ENCODE data around the gene R3HDM2.
A peak's percentile ranks its signal among the peaks of the same experiment; 100 is the strongest.

The R3HDM2 gene

DNA sequence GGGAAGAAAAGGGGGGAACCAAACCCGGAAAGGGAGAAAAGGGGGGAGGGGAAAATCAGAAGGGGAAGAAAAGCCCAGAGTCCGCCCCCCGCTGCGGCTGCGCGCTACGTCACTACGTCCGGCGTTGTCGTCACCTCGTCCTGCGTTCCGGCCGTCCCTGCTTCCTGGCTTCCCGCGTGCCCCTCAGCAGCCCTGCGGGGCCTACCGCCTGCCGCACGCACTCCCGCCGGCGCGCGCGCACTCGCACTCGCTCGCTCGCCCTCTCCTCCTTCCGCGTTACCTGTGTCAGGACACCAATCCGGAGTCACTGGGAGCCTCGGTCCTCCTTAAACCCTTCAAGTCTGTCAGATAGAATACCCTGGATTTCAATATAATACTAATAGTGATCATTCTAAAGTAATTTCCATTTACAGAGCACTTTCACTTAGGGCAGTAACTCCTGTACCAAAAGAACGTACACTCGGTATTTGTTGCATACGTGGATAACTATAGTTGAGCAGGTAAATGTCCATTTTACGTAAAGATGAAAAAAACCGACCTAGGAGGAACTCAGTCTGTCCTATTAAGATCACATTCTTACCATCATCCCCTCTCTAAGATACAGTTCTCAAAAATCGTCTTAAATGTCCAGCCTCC lies at the start of gene R3HDM2:
Gene R3HDM2 (minus strand): TSS at position 113 of the 636 bp plus-strand sequence. CDS start 120,615 bp downstream, outside the sequence.
- peak; percentile 91 for DNase-seq

GRCh38 chr12:57479376-57480115 lies 48.7 kb upstream of the R3HDM2 start, which contains the start of gene ARHGAP9:
Gene ARHGAP9 (minus strand): TSS chr12:57479866. CDS start chr12:57479406, 460 bp downstream.
- no peak for DNase-seq

- no peak for DNase-seq
Observed at GRCh38 chr12:57479043-57479375, 48.2 kb upstream of the R3HDM2 start.

GRCh38 chr12:57477710-57478681 lies 47.2 kb upstream of the R3HDM2 start:
- DNase-seq = no peak

GRCh38 chr12:57476993-57477709 lies 46.3 kb upstream of the R3HDM2 start:
- no peak for DNase-seq

GRCh38 chr12:57476162-57476992 lies 45.5 kb upstream of the R3HDM2 start:
- DNase-seq = no peak

DNA sequence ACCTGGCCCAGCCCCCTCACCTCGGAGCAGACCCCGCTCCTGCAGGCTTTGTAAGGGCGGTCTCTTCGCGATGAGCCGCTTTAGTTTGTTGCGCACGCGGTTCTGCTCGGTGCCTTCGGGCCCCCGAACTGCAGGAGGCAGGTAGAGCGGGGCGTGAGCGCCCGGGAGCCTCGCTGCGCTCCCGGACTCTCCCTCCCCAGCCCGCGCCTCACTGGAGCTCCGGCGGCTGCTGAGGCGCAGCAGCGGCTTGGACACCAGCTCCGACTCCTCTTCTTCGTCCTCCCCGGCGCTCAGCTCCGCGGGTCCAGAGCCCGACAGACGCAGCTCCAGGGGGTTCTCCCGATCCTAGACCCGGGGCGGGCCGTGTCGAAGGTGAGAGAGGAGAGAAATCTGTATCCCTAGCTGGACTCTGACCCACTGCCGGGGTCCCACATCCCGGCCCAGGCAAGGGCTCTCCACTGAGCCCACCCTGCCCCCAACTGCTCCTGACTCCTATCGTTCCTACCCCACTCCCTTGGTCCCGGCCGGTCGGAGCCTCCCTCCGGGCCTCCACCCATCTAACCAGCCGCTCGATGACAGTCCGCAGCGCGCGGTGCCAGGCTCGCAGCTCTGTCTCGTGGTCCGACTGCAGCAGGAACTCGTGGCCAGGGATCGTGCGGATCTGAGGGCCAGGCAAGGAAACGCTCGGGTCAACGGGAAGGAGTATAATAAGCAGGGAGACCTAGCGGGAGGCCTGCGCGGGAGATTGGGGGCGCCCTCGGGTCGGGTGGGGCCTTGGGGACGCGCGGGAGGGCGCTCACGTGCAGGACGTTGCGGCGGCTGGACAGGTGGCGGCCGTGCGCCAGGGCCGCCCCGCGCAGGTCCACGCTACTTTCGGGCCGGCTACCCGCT lies 44.7 kb upstream of the R3HDM2 start:
- DNase-seq = no peak

DNA sequence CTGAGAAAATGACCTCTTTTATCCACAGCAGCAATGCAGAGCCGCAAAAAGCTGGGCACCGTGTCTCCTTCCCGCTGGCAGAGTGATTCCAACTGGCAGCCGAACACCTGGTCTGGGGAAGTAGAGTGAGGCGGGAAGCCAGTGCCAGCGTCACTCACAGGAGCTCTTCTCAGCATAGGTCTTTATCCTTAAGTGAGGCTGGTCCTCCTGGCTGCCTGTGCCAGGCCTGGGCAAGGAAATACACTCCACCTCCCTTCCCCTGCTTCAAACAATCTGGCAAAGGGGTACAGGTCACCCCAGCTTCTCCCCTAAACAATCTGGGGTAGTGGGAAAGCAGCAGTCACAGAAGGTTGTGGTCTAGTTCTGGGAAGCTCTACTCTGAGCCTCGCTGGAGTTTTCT lies 44.0 kb upstream of the R3HDM2 start:
- DNase-seq = no peak

DNA sequence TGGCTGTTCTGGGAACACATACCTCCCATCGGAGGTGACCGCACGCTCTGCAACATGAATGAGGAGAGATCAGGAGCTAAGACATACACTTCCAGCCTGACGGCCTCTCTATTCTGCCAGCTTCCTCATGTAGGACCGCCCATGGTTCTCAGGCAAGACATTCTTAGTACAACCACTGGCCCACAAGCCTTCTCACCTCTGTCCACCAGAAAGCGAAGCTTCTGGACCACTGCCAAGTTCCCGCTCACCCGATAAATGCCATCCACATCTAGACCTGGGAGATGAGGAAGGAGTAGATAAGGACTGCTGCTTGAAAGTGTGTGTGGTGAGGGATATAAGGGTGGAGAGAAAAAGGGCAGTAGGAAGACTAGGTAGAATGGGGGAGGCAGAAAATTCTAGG lies 43.6 kb upstream of the R3HDM2 start:
- DNase-seq = no peak

GRCh38 chr12:57473886-57474285 lies 43.0 kb upstream of the R3HDM2 start:
- DNase-seq = no peak

DNA sequence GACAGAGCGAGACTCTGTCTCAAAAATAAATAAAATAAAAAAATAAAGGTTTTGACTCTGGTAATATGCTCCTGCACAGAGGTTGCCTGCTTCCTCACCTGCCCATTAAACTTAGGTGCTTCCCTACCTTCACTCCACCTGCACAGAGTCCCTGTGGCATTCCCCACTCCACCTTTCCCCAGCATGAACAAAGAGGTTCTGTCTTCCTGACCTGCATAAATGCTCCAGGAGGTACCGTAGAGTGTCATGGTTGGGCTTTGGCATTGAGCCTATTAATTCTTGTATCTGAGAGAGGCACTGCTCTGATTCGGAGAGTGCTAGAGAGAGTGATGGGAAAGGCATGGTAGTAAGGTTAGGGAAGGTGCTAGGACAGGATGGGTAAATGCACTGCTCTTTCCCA lies 42.5 kb upstream of the R3HDM2 start:
- no peak for DNase-seq

- DNase-seq = no peak
Observed at GRCh38 chr12:57472391-57472790, 41.5 kb upstream of the R3HDM2 start.

DNA sequence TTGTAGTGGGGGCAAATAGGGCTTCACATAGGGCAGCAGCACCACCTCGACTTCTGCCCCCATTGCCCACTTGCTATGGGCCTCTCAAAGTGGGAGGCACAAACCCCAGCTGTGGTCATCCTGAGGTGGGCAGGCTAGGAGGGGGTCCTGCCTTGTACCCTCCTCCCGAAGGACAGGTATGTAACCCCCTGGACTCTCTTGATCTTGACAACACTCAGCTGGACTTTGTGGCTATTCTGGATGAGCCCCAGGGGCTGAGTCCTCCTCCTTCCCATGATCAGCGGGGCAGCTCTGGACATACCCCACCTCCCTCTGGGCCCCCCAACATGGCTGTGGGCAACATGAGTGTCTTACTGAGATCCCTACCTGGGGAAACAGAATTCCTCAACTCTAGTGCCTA lies 40.8 kb upstream of the R3HDM2 start:
- DNase-seq = no peak

DNA sequence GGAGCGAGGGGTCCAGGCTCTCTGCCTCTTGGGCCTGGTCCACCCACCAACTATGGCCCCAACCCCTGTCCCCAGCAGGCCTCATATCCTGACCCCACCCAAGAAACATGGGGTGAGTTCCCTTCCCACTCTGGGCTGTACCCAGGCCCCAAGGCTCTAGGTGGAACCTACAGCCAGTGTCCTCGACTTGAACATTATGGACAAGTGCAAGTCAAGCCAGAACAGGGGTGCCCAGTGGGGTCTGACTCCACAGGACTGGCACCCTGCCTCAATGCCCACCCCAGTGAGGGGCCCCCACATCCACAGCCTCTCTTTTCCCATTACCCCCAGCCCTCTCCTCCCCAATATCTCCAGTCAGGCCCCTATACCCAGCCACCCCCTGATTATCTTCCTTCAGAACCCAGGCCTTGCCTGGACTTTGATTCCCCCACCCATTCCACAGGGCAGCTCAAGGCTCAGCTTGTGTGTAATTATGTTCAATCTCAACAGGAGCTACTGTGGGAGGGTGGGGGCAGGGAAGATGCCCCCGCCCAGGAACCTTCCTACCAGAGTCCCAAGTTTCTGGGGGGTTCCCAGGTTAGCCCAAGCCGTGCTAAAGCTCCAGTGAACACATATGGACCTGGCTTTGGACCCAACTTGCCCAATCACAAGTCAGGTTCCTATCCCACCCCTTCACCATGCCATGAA lies 40.3 kb upstream of the R3HDM2 start:
- no peak for DNase-seq

DNA sequence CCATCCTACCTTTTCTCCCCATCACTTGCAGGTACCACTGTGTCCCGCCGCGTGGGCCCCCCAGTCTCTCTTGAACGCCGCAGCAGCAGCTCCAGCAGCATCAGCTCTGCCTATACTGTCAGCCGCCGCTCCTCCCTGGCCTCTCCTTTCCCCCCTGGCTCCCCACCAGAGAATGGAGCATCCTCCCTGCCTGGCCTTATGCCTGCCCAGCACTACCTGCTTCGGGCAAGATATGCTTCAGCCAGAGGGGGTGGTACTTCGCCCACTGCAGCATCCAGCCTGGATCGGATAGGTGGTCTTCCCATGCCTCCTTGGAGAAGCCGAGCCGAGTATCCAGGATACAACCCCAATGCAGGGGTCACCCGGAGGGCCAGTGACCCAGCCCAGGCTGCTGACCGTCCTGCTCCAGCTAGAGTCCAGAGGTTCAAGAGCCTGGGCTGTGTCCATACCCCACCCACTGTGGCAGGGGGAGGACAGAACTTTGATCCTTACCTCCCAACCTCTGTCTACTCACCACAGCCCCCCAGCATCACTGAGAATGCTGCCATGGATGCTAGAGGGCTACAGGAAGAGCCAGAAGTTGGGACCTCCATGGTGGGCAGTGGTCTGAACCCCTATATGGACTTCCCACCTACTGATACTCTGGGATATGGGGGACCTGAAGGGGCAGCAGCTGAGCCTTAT lies 39.6 kb upstream of the R3HDM2 start:
- no peak for DNase-seq

DNA sequence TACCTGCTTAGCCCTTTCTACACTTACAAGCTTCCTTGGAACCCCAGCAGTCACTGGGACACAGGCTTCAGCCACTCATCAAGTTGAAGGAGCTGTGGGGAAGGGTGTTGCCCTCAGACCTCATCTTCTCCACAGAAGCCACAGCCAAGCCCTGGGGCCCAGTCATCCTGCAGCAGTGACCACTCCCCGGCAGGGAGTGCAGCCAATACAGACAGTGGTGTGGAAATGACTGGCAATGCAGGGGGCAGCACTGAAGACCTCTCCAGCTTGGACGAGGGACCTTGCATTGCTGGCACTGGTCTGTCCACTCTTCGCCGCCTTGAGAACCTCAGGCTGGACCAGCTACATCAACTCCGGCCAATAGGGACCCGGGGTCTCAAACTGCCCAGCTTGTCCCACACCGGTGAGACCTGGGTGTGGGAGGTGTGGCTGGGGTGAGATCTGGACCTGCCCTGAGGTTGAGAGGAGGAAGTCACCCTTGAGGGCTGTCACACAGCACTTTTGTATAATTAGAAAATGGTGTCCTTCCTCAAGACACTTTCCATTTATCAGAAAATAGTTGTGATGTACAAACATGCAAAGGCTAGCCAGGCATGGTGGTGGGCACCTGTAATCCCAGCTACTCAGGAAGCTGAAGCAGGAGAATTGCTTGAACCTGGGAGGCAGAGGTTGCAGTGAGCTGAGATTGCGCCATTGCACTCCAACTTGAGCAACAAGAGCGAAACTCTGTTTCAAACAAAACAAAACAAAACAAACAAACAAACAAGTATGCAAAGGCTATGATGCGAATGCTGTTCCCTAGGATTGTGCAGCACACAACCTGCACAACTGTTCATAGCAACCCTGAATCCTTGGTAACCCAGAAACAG lies 38.7 kb upstream of the R3HDM2 start:
- DNase-seq = no peak

- no peak for DNase-seq
Observed at GRCh38 chr12:57467915-57468314, 37.1 kb upstream of the R3HDM2 start.

- DNase-seq = no peak
Observed at GRCh38 chr12:57467212-57467874, 36.5 kb upstream of the R3HDM2 start.

Measured in midbrain (tissue), 1 donor.